Stimulated activated CD8-positive, alpha-beta memory T cell treated with anti-CD3 and anti-CD28 coated beads, Interleukin-15, amount 100 ng/mL, for 1 hour (primary cell): Measurements from ENCODE around the gene LTN1.

Experiments
- DNase-seq: peaks from one replicate; pipeline ENCODE4 v3.0.0-alpha.2; 2020; ENCODE audit warnings: low read depth

The LTN1 gene

DNA sequence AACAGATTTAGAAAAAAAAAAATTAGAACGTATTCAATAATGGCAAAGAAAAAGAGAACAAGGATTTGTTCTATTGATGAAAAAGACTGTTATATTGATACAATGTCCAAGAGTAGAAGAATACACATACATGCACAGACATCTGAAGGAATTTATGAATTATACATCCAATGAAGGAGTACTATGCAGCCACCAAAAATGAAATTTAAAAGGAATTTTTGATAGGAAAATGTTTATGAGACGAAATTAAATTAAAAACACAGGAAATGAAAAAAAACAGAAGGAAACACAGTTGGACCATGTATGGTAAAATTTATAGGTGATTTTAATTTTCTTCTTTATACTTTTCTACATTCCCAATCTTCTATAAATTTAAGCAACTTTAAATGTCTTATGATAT, 110.3 kb downstream of the LTN1 start:
- DNase-seq, result no peak
